GM23338 (cell line): Measurements from ENCODE around the gene NELL2. TPM values are rescaled to one million over a fixed set of nuclear protein-coding genes. Genes with fewer than 3 reads are reported as not detected.

Experiments used
- ATAC-seq: fragments of 200-7000 bp; cut with Tn5 transposase; 3 replicates; pipeline ENCODE4 v1.9.1; 2020
- DNase-seq: peaks from one replicate; pipeline ENCODE4 v3.0.0-alpha.2; 2015; ENCODE audit warnings: low spot score
- H2AFZ ChIP-seq: fragments of 200-600 bp; sonication (generic); 2 replicates; pipeline ENCODE4 v1.8.0; 2016; ENCODE audit warnings: antibody characterized with exemption, mild to moderate bottlenecking, moderate library complexity
- H3F3A ChIP-seq: fragments of 200-600 bp; sonication (generic); replicated peaks from 2 replicates; pipeline ENCODE4 v1.8.0; 2017; ENCODE audit warnings: antibody characterized with exemption, mixed run types, low read depth
- H3K27ac ChIP-seq: fragments of 200-600 bp; sonication (generic); 2 replicates; pipeline ENCODE4 v1.6.1; 2016; ENCODE audit warnings: low read depth
- H3K27me3 ChIP-seq: fragments of 200-600 bp; sonication (generic); 2 replicates; pipeline ENCODE4 v1.8.0; 2016; ENCODE audit warnings: mild to moderate bottlenecking, mixed run types, moderate library complexity; ENCODE audit not compliant: insufficient read depth
- H3K36me3 ChIP-seq: fragments of 200-600 bp; sonication (generic); 2 replicates; pipeline ENCODE4 v1.8.0; 2016; ENCODE audit warnings: mild to moderate bottlenecking; ENCODE audit not compliant: insufficient read depth
- H3K4me1 ChIP-seq: fragments of 200-600 bp; sonication (generic); 2 replicates; pipeline ENCODE4 v1.8.0; 2016; ENCODE audit warnings: mild to moderate bottlenecking, moderate library complexity; ENCODE audit not compliant: insufficient read depth
- H3K4me2 ChIP-seq: fragments of 200-600 bp; sonication (generic); 2 replicates; pipeline ENCODE4 v1.7.1; 2017; ENCODE audit warnings: mixed run types
- H3K4me3 ChIP-seq: fragments of 200-600 bp; sonication (generic); 2 replicates; pipeline ENCODE4 v1.6.1; 2016; ENCODE audit warnings: mixed run types
- H3K79me2 ChIP-seq: fragments of 200-600 bp; sonication (generic); replicated peaks from 2 replicates; pipeline ENCODE4 v1.8.0; 2017; ENCODE audit warnings: mild to moderate bottlenecking; ENCODE audit not compliant: insufficient read depth
- H3K9me2 ChIP-seq: fragments of 200-600 bp; sonication (generic); 2 replicates; pipeline ENCODE4 v1.8.0; 2017; ENCODE audit not compliant: insufficient read depth
- H4K20me1 ChIP-seq: fragments of 200-600 bp; sonication (generic); replicated peaks from 2 replicates; pipeline ENCODE4 v1.8.0; 2017; ENCODE audit warnings: mild to moderate bottlenecking; ENCODE audit not compliant: insufficient read depth
- H3K27ac Mint-ChIP-seq: 2 replicates; pipeline ENCODE4 v1.8.0; 2020; ENCODE audit warnings: inconsistent platforms, mild to moderate bottlenecking, moderate library complexity, mixed read lengths
- H3K27me3 Mint-ChIP-seq: 3 replicates; pipeline ENCODE4 v1.8.0; 2022; ENCODE audit warnings: low read depth, mild to moderate bottlenecking, moderate library complexity, mixed read lengths, inconsistent platforms; ENCODE audit not compliant: insufficient read depth, poor library complexity
- H3K36me3 Mint-ChIP-seq: 3 replicates; pipeline ENCODE4 v1.8.0; 2021; ENCODE audit warnings: low read depth, mild to moderate bottlenecking, inconsistent platforms, moderate library complexity, mixed read lengths
- H3K4me1 Mint-ChIP-seq: 3 replicates; pipeline ENCODE4 v1.8.0; 2020; ENCODE audit warnings: mild to moderate bottlenecking, inconsistent platforms, mixed read lengths
- H3K4me3 Mint-ChIP-seq: 3 replicates; pipeline ENCODE4 v1.8.0; 2021; ENCODE audit warnings: moderate library complexity, mild to moderate bottlenecking, inconsistent platforms, mixed read lengths
- H3K9me3 Mint-ChIP-seq: 3 replicates; pipeline ENCODE4 v1.8.0; 2020; ENCODE audit warnings: moderate library complexity, mild to moderate bottlenecking, inconsistent platforms, mixed read lengths
- CREB1 ChIP-seq: fragments of 250-450 bp; sonication (Bioruptor Pico); IDR thresholded peaks from 2 replicates; pipeline ENCODE4 v1.5.0; 2020; ENCODE audit warnings: low read depth, mild to moderate bottlenecking, moderate library complexity
- CTCF ChIP-seq, 2 experiments: fragments of 200-600 bp in 1 of 2; sonication (generic) in 1 of 2; conservative IDR thresholded peaks; 2 replicates each; pipeline versions ENCODE4 v1.5.1 to v1.6.1; 2016 to 2017; ENCODE audit warnings: antibody characterized with exemption in 2 of 2, low read depth in 2 of 2, mild to moderate bottlenecking in 2 of 2, moderate library complexity in 1 of 2
- ETS1 ChIP-seq: IDR thresholded peaks from 2 replicates; pipeline ENCODE4 v1.6.1; 2016; ENCODE audit warnings: antibody characterized with exemption
- EZH2 ChIP-seq: fragments of 200-600 bp; sonication (generic); IDR thresholded peaks from one replicate; pipeline ENCODE4 v1.8.0; 2017; ENCODE audit warnings: antibody characterized with exemption, mild to moderate bottlenecking, low read depth; ENCODE audit not compliant: unreplicated experiment
- EZH2phosphoT487 ChIP-seq: fragments of 200-600 bp; sonication (generic); IDR thresholded peaks from one replicate; pipeline ENCODE4 v1.8.1; 2018; ENCODE audit warnings: antibody characterized with exemption; ENCODE audit not compliant: unreplicated experiment
- JUNB ChIP-seq: IDR thresholded peaks from one replicate; pipeline ENCODE4 v1.6.1; 2016; ENCODE audit warnings: antibody characterized with exemption; ENCODE audit not compliant: unreplicated experiment
- NANOG ChIP-seq: IDR thresholded peaks from 2 replicates; pipeline ENCODE4 v1.6.1; 2016; ENCODE audit warnings: antibody characterized with exemption, borderline replicate concordance
- POLR2AphosphoS5 ChIP-seq: IDR thresholded peaks from 2 replicates; pipeline ENCODE4 v1.6.1; 2016; ENCODE audit warnings: antibody characterized with exemption, low read depth
- STAT1 ChIP-seq: IDR thresholded peaks from one replicate; pipeline ENCODE4 v1.6.1; 2016; ENCODE audit warnings: antibody characterized with exemption; ENCODE audit not compliant: unreplicated experiment
- ZNF114 ChIP-seq: fragments of 250-450 bp; sonication (Bioruptor Pico); IDR thresholded peaks from 2 replicates; pipeline ENCODE4 v1.5.0; 2020; ENCODE audit warnings: mild to moderate bottlenecking, moderate library complexity
- ZNF331 ChIP-seq: fragments of 250-450 bp; sonication (Bioruptor Pico); IDR thresholded peaks from 2 replicates; pipeline ENCODE4 v1.5.0; 2020; ENCODE audit warnings: low read depth, mild to moderate bottlenecking, moderate library complexity
- ZNF462 ChIP-seq: fragments of 250-450 bp; sonication (Bioruptor Pico); IDR thresholded peaks from 2 replicates; pipeline ENCODE4 v1.5.0; 2020; ENCODE audit warnings: mild to moderate bottlenecking, moderate library complexity
- polyA plus RNA-seq: library from polyadenylated mRNA; unstranded; fragments of >200 nt; fragmentation: Nextera tagmentation; extraction: Ambion mirVana; gene quantifications from 2 replicates; pipeline ENCODE4 v1.2.1, GENCODE V29; 2016
- total RNA-seq: library from RNA; depleted of rRNA; stranded (reverse); fragments of >200 nt; shearing (Covaris generic); gene quantifications from 2 replicates; pipeline ENCODE4 v1.2.3, GENCODE V29; 2014
- TF ChIP-seq, protein P1 (sequence below): IDR thresholded peaks from one replicate; pipeline ENCODE4 v1.6.1; 2018; ENCODE audit warnings: antibody characterized with exemption; ENCODE audit not compliant: unreplicated experiment

NELL2 gene
- total and polyA plus RNA-seq, 2 experiments from 2014 or later, result 25.1 to 99.5 TPM

- H4K20me1 ChIP-seq, result no peaks in the 10 kb centered on the region
- no peak overlapping the region for H3K27ac ChIP-seq
- Mint-ChIP-seq H3K27ac (no peak overlapping the region), H3K4me1 (no peaks in the 10 kb centered on the region), H3K4me3 (no peak overlapping the region), H3K9me3 (no peaks in the 10 kb centered on the region), H3K27me3 (no peaks in the 10 kb centered on the region), H3K36me3 (peaks cover 18% of the 10 kb centered on the region)
- no peak overlapping the region for H3K4me3 ChIP-seq
- no peaks in the 10 kb centered on the region for H3K79me2 ChIP-seq
- no peaks in the 10 kb centered on the region for H3F3A ChIP-seq
- TF ChIP-seq POLR2AphosphoS5 (no peak), EZH2 (no peak), STAT1 (no peak), CTCF (conservative IDR thresholded peaks at IDR 0.05; ENCODE audit: low read depth in 2 of 2) (no peak), CREB1 (CRISPR knock-in tag) (no peak), ETS1 (no peak), ZNF331 (CRISPR knock-in tag) (no peak), EZH2phosphoT487 (no peak), ZNF462 (CRISPR knock-in tag) (no peak), ZNF114 (CRISPR knock-in tag) (no peak), JUNB (no peak), NANOG (no peak)
- TF ChIP-seq, protein P1, sequence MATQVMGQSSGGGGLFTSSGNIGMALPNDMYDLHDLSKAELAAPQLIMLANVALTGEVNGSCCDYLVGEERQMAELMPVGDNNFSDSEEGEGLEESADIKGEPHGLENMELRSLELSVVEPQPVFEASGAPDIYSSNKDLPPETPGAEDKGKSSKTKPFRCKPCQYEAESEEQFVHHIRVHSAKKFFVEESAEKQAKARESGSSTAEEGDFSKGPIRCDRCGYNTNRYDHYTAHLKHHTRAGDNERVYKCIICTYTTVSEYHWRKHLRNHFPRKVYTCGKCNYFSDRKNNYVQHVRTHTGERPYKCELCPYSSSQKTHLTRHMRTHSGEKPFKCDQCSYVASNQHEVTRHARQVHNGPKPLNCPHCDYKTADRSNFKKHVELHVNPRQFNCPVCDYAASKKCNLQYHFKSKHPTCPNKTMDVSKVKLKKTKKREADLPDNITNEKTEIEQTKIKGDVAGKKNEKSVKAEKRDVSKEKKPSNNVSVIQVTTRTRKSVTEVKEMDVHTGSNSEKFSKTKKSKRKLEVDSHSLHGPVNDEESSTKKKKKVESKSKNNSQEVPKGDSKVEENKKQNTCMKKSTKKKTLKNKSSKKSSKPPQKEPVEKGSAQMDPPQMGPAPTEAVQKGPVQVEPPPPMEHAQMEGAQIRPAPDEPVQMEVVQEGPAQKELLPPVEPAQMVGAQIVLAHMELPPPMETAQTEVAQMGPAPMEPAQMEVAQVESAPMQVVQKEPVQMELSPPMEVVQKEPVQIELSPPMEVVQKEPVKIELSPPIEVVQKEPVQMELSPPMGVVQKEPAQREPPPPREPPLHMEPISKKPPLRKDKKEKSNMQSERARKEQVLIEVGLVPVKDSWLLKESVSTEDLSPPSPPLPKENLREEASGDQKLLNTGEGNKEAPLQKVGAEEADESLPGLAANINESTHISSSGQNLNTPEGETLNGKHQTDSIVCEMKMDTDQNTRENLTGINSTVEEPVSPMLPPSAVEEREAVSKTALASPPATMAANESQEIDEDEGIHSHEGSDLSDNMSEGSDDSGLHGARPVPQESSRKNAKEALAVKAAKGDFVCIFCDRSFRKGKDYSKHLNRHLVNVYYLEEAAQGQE, result no peak
- no peaks in the 10 kb centered on the region for H3K36me3 ChIP-seq
- no peaks in the 10 kb centered on the region for H3K4me1 ChIP-seq
- H2AFZ ChIP-seq, result no peak overlapping the region
- peaks cover 11% of the 10 kb centered on the region for H3K9me2 ChIP-seq
- no peak overlapping the region for H3K4me2 ChIP-seq
- H3K27me3 ChIP-seq, result no peaks in the 10 kb centered on the region
- DNase-seq (no peak), ATAC-seq (no peak)
Measured at GRCh38 chr12:44663291-44663690, 212.8 kb downstream of the NELL2 start.
